Measurements from ENCODE around the gene EZR.
"Not testable (repeated sequence)": the region's sequence is repeated elsewhere in the genome, so short reads cannot be mapped to it uniquely, and the experiment has no call there.

EZR gene

DNA sequence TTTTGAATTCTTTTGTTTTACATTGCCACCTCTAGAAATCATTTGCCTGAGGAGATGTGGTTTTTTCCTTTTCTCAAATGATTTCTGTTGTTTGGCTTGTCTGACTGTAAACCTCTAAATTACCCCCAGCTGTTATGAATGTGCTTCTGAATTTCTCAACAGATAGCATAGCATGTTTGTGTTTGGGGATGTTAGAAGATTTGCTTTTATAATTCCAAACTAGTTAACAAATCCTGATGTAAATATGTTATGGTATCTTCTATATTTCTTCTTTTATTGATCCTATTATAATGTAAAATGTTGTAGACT lies 31.6 kb upstream of the EZR start:
- peak overlapping the region; percentile 82 for H3K4me3 Mint-ChIP-seq
- peak overlapping the region; percentile 98 for H3K27ac Mint-ChIP-seq
- H3K9me3 Mint-ChIP-seq, result no peaks in the 10 kb centered on the region
- no peaks in the 10 kb centered on the region for H3K36me3 Mint-ChIP-seq (ENCODE audit: low read depth)
- DNase-seq (ENCODE audit: low spot score), result no peak
- no peaks in the 10 kb centered on the region for H3K27me3 Mint-ChIP-seq (ENCODE audit: low read depth)
- H3K4me1 Mint-ChIP-seq (ENCODE audit: low read depth), result peaks cover 32% of the 10 kb centered on the region

DNA sequence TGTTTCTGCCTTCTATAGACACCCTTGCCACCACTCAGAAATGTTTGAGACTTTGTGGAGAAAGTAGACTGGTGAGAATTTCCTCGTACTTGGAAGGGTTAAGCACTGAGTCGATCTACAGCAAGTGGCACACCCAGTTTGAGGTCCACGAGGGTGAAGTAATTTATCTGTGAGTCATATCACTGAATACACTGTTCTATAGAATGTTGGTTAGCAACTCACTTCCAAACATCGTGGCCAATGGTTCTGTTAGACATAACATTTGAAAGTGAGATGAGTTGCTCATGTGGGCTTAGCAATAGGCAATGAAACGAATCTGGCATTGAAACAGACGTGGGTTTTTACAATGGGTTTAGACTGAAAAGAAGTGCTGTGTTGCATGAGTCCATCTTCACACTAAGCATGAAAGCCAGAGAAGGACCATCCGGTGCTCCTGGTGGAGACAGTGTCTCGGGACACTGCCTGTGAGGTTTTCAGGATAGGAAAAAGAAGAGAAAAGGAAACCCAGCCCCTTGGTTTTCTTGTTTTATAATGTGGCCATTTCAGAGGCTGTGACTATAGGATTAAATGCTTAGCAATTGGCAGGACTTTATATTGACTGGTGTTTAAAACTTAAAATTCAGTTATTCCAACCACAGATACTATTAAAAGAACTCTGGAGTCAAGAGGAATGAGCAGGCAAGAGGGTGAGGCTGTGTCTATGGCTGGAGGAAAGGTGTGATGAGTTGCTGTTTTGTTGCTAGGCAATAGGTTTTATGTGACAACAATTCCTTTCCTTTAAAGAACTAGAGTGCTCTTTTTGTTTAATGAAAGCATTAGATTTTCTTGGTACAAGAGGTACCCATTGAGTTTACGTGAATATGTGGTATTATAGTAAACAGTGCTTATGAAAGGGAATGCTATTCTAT lies 31.0 kb upstream of the EZR start:
- Mint-ChIP-seq H3K4me1 (ENCODE audit: low read depth) (peaks cover 32% of the 10 kb centered on the region), H3K4me3 (peak overlapping the region; percentile 82), H3K9me3 (no peaks in the 10 kb centered on the region), H3K27ac (peak overlapping the region; percentile 98), H3K36me3 (ENCODE audit: low read depth) (no peaks in the 10 kb centered on the region), H3K27me3 (ENCODE audit: low read depth) (no peaks in the 10 kb centered on the region)
- DNase-seq (ENCODE audit: low spot score), result peak; percentile 74

DNA sequence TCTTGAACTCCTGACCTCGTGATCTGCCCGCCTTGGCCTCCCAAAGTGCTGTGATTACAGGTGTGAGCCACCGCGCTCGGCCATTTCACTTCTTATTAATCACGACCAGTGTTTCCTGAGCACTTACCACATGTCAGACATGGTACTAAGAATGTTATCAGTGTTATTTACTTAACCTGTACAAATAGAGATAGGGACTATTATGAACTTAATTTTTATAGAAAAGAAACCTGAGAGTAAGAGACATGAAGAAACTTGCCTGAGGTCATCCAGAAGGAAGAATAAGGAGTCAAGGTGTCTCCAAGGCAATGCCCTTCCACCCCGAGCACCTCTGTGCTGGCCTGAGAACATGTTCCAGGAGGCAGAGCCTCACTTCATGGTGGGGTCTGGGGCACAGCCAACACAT lies 29.3 kb upstream of the EZR start:
- peak overlapping the region; percentile 6 for H3K4me3 Mint-ChIP-seq
- H3K4me1 Mint-ChIP-seq (ENCODE audit: low read depth), result peaks cover 26% of the 10 kb centered on the region
- H3K9me3 Mint-ChIP-seq, result no peaks in the 10 kb centered on the region
- H3K27ac Mint-ChIP-seq, result peak overlapping the region; percentile 37
- no peak for DNase-seq (ENCODE audit: low spot score)
- no peaks in the 10 kb centered on the region for H3K36me3 Mint-ChIP-seq (ENCODE audit: low read depth)
- H3K27me3 Mint-ChIP-seq (ENCODE audit: low read depth), result peaks cover 3% of the 10 kb centered on the region

DNA sequence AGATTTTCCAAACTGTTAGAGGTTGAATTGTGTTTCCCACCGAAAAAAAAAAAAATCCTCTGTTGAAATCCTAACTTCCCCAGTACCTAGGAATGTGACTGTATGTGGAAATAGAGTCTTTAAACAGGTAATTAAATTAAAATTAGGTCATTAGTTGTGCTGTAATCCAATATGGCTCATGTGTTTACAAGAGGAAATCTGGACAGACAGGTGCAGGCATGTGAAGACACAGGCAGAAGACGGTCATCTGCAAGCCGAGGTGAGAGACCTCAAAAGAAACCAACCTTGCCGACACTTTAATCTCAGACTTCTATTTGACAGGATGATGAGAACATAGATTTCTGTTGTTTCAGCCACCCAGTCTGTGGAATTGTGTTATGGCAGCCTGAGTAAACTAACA lies 28.6 kb upstream of the EZR start:
- peaks cover 3% of the 10 kb centered on the region for H3K27me3 Mint-ChIP-seq (ENCODE audit: low read depth)
- H3K36me3 Mint-ChIP-seq (ENCODE audit: low read depth), result peaks cover 1% of the 10 kb centered on the region
- no peak for DNase-seq (ENCODE audit: low spot score)
- no peak overlapping the region for H3K27ac Mint-ChIP-seq
- H3K9me3 Mint-ChIP-seq, result peaks cover 3% of the 10 kb centered on the region
- no peak overlapping the region for H3K4me3 Mint-ChIP-seq
- H3K4me1 Mint-ChIP-seq (ENCODE audit: low read depth), result peaks cover 26% of the 10 kb centered on the region

DNA sequence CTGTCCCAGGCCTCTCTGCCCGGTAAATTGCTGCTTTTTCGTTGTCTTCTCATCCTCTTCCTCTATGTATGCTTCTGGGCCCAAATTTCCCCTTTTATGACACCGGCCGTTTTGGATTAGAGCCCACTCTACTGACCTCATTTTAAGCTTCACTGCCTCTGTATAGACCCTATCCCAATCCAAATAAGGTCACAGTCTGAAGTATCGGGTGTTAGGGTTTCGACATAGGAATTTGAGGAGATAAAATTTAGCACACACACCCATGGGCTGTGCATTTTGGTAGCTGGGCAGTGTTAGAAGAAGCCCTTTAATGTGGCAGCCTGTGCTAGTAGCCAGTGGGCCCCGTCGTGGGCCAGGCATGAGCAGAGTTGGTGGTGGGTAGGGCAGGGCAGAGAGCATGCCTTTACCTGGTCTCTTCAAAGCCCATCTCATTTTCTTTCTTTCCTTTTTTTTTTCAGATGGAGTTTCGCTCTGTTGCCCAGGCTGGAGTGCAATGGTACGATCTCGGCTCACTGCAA lies 27.9 kb upstream of the EZR start:
- Mint-ChIP-seq H3K9me3 (peaks cover 5% of the 10 kb centered on the region), H3K4me3 (no peak overlapping the region), H3K4me1 (ENCODE audit: low read depth) (peaks cover 21% of the 10 kb centered on the region), H3K27me3 (ENCODE audit: low read depth) (peaks cover 3% of the 10 kb centered on the region), H3K36me3 (ENCODE audit: low read depth) (peaks cover 2% of the 10 kb centered on the region), H3K27ac (no peak overlapping the region)
- DNase-seq (ENCODE audit: low spot score), result no peak

DNA sequence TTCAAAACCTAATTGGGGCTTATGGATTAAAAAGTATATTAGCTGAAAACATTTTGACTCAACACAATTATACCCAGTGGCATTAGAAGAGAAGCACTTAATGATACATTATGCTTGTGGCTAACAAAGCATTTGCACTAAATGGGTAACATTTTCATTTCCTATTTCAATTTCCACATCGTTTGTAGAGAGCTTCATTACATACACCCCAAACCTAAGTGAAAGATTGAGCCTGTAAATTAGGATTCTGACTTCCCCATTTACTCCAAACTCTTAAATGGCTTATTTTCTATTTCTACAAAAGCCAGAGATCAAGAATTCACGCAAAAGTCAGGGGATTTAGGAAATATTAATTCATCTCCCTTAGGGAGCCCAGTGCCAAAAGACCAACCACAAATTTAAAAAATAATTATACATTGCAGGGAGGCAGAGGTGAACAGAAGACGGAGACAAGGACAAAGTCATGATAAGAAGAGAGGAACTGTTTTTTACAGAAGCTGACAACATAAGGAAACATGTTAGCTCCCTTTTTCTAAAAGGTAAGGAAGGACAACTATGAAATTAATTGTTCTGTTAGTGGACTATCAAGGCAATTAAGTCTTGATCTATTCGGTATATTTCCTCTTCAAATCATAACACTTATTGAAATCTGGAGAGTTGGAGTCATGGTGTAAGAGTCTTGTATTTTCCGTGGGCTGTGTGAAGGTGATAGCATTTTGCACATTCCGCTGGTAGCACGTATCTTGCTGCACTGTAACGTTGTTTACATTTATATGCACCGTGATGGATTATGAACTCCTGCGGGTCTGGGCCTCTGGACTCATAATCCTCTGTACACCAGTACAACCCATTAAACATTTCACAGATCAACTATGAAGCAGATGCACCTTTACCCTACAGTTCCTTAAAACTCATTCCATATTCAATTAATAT lies 24.8 kb upstream of the EZR start:
- no peak overlapping the region for H3K4me3 Mint-ChIP-seq
- no peak for DNase-seq (ENCODE audit: low spot score)
- peaks cover 5% of the 10 kb centered on the region for H3K36me3 Mint-ChIP-seq (ENCODE audit: low read depth)
- H3K4me1 Mint-ChIP-seq (ENCODE audit: low read depth), result peaks cover 8% of the 10 kb centered on the region
- H3K27me3 Mint-ChIP-seq (ENCODE audit: low read depth), result peaks cover 3% of the 10 kb centered on the region
- peaks cover 14% of the 10 kb centered on the region for H3K9me3 Mint-ChIP-seq
- H3K27ac Mint-ChIP-seq, result no peak overlapping the region

DNA sequence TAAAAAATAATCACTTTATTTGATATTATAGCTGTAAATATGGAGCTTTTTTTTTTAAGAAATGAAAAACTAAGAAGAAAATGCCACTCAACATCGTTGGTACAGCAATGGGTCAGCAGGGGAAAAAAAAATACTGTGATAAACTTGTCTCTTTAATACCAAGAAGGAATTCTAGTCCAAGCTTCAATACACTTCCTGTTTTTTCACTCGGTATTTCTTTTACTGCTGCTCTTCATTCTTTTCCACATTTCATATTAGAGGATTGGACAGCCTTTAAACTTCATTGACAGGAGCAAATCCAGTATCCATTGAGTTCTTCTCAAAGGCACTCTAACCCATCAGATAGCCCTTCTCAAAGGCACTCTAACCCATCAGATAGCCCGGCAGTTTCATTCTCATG lies 22.2 kb upstream of the EZR start:
- Mint-ChIP-seq H3K4me3 (no peak overlapping the region), H3K27me3 (ENCODE audit: low read depth) (peaks cover 3% of the 10 kb centered on the region), H3K36me3 (ENCODE audit: low read depth) (peaks cover 5% of the 10 kb centered on the region), H3K27ac (no peak overlapping the region), H3K9me3 (peaks cover 14% of the 10 kb centered on the region), H3K4me1 (ENCODE audit: low read depth) (peaks cover 4% of the 10 kb centered on the region)
- DNase-seq (ENCODE audit: low spot score), result no peak

DNA sequence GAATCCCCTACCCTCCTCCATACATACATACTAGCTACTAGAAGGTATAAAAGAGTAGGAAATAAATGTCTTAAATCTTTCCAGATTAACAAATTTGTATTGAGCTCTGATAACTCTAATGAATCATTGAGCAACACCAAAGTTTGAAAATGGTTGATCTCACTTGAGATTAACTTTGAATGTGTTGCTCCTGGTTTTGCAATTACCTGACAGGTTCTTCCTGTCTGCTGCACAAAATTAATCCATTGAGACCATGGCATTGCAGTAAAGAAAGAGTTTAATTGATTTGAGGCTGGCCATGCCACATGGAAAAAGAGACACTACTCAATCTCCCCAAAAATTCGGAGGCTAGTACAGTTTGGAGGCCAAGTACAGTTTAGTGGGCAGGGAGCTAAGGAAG lies 21.3 kb upstream of the EZR start:
- H3K4me3 Mint-ChIP-seq, result no peak overlapping the region
- peaks cover 4% of the 10 kb centered on the region for H3K4me1 Mint-ChIP-seq (ENCODE audit: low read depth)
- no peak for DNase-seq (ENCODE audit: low spot score)
- H3K9me3 Mint-ChIP-seq, result peaks cover 14% of the 10 kb centered on the region
- peaks cover 5% of the 10 kb centered on the region for H3K36me3 Mint-ChIP-seq (ENCODE audit: low read depth)
- H3K27me3 Mint-ChIP-seq (ENCODE audit: low read depth), result peaks cover 3% of the 10 kb centered on the region
- H3K27ac Mint-ChIP-seq, result no peak overlapping the region

DNA sequence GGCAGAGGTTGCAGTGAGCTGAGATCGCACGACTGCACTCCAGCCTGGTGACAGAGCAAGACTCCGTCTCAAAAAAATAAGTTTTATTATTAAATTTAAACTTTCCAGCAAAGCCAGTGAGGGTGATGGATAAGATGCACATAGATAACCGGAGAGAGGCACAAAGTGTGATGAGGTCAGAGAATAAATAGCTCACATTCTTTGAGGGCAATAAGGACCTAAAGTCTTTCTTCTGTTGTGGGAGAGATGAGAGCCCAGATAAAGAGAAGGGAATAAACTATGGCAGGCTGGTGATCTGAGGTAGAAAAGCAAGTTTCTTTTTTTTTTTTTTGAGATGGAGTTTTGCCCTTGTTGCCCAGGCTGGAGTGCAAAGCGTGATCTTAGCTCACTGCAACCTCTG lies 20.6 kb upstream of the EZR start:
- DNase-seq (ENCODE audit: low spot score), result no peak
- H3K27me3 Mint-ChIP-seq (ENCODE audit: low read depth), result peaks cover 7% of the 10 kb centered on the region
- peaks cover 4% of the 10 kb centered on the region for H3K4me1 Mint-ChIP-seq (ENCODE audit: low read depth)
- no peak overlapping the region for H3K4me3 Mint-ChIP-seq
- H3K27ac Mint-ChIP-seq, result no peak overlapping the region
- peaks cover 5% of the 10 kb centered on the region for H3K36me3 Mint-ChIP-seq (ENCODE audit: low read depth)
- peaks cover 14% of the 10 kb centered on the region for H3K9me3 Mint-ChIP-seq

DNA sequence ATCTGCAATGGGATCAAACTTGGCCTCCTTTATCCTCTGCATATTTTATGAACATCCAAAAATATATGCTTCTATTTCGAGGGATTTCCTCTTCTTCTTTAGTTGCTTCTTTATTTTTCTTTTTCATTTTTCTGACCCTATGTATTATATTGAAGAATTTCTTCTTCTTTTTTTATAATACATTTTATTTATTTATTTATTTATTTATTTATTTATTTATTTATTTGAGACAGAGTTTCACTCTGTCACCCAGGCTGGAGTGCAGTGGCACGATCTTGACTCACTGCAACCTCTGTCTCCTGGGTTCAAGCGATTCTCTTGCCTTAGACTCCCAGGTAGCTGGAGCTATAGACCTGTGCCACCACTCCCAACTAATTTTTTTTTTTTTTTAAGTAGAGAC lies 19.6 kb upstream of the EZR start:
- not testable (repeated sequence) for H3K27me3 Mint-ChIP-seq (ENCODE audit: low read depth); DNase-seq (ENCODE audit: low spot score); H3K4me1 Mint-ChIP-seq (ENCODE audit: low read depth); H3K27ac Mint-ChIP-seq; H3K36me3 Mint-ChIP-seq (ENCODE audit: low read depth); H3K4me3 Mint-ChIP-seq
- peaks cover 14% of the 10 kb centered on the region for H3K9me3 Mint-ChIP-seq

DNA sequence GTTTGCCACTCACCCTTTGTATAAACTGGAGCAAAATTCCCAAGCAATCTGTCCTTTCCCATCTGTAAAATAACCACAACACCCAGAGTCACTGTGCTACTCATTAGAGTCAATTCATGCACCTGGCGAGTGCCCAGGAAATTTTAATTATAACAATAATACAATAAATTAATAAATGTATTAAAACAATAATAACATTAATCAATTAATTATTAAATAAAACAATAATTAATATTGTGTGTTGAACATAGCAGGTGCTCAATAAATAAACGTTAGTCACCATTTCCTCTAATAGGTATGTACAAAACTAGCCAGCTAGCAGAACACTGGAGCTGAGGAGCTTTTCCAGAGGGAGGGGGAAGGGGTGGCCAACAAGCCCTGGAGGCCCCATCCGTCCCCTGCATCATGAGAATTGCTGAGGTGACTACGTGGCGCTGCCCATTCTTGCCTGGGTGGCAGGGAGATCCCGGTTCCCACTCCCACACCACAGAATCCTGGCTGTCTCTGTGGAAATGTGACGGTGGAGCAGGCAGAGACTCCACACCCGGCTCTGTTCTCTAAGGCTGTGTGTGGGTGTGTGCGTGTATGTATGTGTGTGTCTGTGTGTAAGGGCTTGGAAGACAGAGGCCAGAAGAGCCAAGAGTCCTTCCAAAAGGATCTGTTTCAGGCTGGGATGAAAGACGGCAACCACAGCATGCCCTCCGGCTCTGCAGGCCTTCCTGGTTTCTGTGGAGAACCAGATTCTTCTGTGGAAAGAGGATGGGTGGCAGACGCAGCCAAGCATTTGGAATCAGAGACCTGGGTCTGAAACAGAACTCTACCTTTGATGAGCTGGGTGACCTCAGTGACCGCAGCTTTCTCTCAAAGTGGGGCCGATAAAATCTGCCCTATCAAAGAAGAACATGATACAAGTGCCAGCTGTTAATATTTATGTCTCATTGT lies 18.8 kb upstream of the EZR start:
- Mint-ChIP-seq H3K36me3 (ENCODE audit: low read depth) (peaks cover 5% of the 10 kb centered on the region), H3K27ac (no peak overlapping the region), H3K9me3 (peaks cover 13% of the 10 kb centered on the region), H3K4me1 (ENCODE audit: low read depth) (peaks cover 4% of the 10 kb centered on the region), H3K4me3 (no peak overlapping the region), H3K27me3 (ENCODE audit: low read depth) (peaks cover 6% of the 10 kb centered on the region)
- no peak for DNase-seq (ENCODE audit: low spot score)

DNA sequence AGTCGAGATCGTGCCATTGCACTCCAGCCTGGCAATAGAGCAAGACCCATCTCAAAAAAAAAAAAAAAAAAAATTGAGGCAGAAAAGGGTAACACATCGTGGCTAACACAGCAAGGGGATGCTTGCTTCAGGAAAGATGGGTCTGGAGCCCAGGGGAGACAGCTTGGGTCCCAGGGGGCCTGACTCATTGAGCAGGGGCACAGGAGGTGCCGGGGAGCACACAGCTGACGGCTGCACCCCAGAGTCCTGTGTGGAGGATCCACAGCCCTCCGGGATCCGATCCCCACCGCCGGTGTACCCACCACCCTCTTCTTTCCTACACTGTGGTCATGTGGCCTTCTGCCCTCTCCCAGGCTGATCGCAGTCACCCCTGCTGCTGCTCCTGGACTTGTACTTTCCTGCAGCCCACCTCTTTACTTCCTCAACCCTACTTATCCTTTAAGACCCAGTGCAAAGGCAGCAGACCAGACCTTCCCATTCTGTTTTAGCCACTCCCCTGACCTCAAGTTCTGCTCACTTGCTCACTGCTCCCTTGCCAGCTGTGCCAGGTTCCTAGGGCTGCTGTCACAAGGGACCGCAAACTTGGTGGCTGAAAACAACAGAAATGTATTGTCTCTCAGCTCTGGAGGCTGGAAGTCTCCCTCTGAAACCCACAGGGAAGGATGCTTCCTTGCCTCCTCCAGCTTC lies 17.6 kb upstream of the EZR start:
- DNase-seq (ENCODE audit: low spot score), result no peak
- H3K4me3 Mint-ChIP-seq, result no peak overlapping the region
- peaks cover 9% of the 10 kb centered on the region for H3K9me3 Mint-ChIP-seq
- H3K36me3 Mint-ChIP-seq (ENCODE audit: low read depth), result peaks cover 2% of the 10 kb centered on the region
- no peak overlapping the region for H3K27ac Mint-ChIP-seq
- peaks cover 6% of the 10 kb centered on the region for H3K27me3 Mint-ChIP-seq (ENCODE audit: low read depth)
- peaks cover 4% of the 10 kb centered on the region for H3K4me1 Mint-ChIP-seq (ENCODE audit: low read depth)

All from T-helper 2 cell treated with Interferon-gamma antibody and Interleukin-4, amounts not matched to agents 5 μg/mL and 100 μg/mL, for 36 hours (primary cell).